HepG2 (cell line): ENCODE data around the gene MEF2A. TPM values are rescaled to one million over a fixed set of nuclear protein-coding genes. Genes with fewer than 3 reads are reported as not detected.

Source experiments
- FOXK1 ChIP-seq: sonication (generic); formaldehyde crosslinking; IDR thresholded peaks from 2 replicates; pipeline ENCODE4 v1.4.0; 2020; ENCODE audit warnings: low read depth, missing genetic modification reagents, borderline replicate concordance
- HDAC6 ChIP-seq: fragments of 200-600 bp; sonication (generic); IDR thresholded peaks from 2 replicates; pipeline ENCODE4 v1.7.0; 2017; ENCODE audit warnings: mild to moderate bottlenecking, antibody characterized with exemption, low read length, low read depth
- NFYC ChIP-seq: IDR thresholded peaks from 2 replicates; pipeline ENCODE4 v1.6.1; 2016; ENCODE audit warnings: missing genetic modification reagents, missing compliant biosample characterization
- REST ChIP-seq, 2 experiments: IDR thresholded peaks; 2 replicates each; pipeline ENCODE4 v1.6.1; 2011 to 2012; ENCODE audit warnings: low read length in 2 of 2, borderline replicate concordance in 1 of 2, low read depth in 1 of 2, mild to moderate bottlenecking in 1 of 2, moderate library complexity in 1 of 2
- RNF2 ChIP-seq: fragments of 450-650 bp; conservative IDR thresholded peaks from 2 replicates; pipeline ENCODE4 v1.6.1; 2016; ENCODE audit warnings: low read depth
- SIN3B ChIP-seq: fragments of 150-350 bp; IDR thresholded peaks from 2 replicates; pipeline ENCODE4 v1.6.1; 2014; ENCODE audit warnings: low read length
- SMAD1 ChIP-seq: sonication (generic); formaldehyde crosslinking; IDR thresholded peaks from 2 replicates; pipeline ENCODE4 v1.4.0; 2020; ENCODE audit warnings: missing genetic modification reagents, low read depth, mild to moderate bottlenecking, borderline replicate concordance
- SMAD9 ChIP-seq: sonication (generic); formaldehyde crosslinking; IDR thresholded peaks from 2 replicates; pipeline ENCODE4 v1.5.1; 2020; ENCODE audit warnings: mild to moderate bottlenecking, missing genetic modification reagents
- SOX6 ChIP-seq, 2 experiments: fragments of 450-650 bp in 1 of 2; sonication (generic) in 1 of 2; formaldehyde crosslinking in 1 of 2; IDR thresholded peaks; 2 replicates each; pipeline versions ENCODE4 v1.4.0 to v1.6.1; 2017 to 2020; ENCODE audit warnings: antibody characterized with exemption in 1 of 2, mild to moderate bottlenecking in 1 of 2, missing genetic modification reagents in 1 of 2
- YEATS4 ChIP-seq: sonication (generic); formaldehyde crosslinking; IDR thresholded peaks from 2 replicates; pipeline ENCODE4 v1.4.0; 2020; ENCODE audit warnings: missing genetic modification reagents, borderline replicate concordance
- ZBED4 ChIP-seq: sonication (generic); formaldehyde crosslinking; IDR thresholded peaks from 2 replicates; pipeline ENCODE4 v1.4.0; 2020; ENCODE audit warnings: missing genetic modification reagents, borderline replicate concordance
- ZFP90 ChIP-seq: sonication (generic); formaldehyde crosslinking; IDR thresholded peaks from 2 replicates; pipeline ENCODE4 v1.8.0; 2022; ENCODE audit warnings: missing genetic modification reagents, mild to moderate bottlenecking, inconsistent platforms, borderline replicate concordance
- ZKSCAN1 ChIP-seq: fragments of 150-350 bp; IDR thresholded peaks from 2 replicates; pipeline ENCODE4 v1.6.1; 2014; ENCODE audit warnings: low read length
- ZKSCAN5 ChIP-seq: sonication (generic); formaldehyde crosslinking; IDR thresholded peaks from 2 replicates; pipeline ENCODE4 v1.5.1; 2020; ENCODE audit warnings: mild to moderate bottlenecking, missing genetic modification reagents
- ZNF598 ChIP-seq: sonication (generic); formaldehyde crosslinking; IDR thresholded peaks from 2 replicates; pipeline ENCODE4 v1.5.1; 2020; ENCODE audit warnings: mild to moderate bottlenecking, missing genetic modification reagents, borderline replicate concordance
- ZUFSP ChIP-seq: sonication (generic); formaldehyde crosslinking; IDR thresholded peaks from 2 replicates; pipeline ENCODE4 v1.9.0; 2021; ENCODE audit warnings: missing genetic modification reagents, mild to moderate bottlenecking, borderline replicate concordance
- polyA plus RNA-seq, 8 experiments: library from polyadenylated mRNA; depleted of rRNA in 3 of 8; stranded (reverse) in 7 of 8; unstranded in 1 of 8; fragments of >200 nt; fragmentation: Illumina TruSeq in 4 of 8; extraction: Trizol in 4 of 8; gene quantifications; 2 replicates each; pipeline versions ENCODE4 v1.2.1 to v1.2.3, GENCODE V29; 2011 to 2016; ENCODE audit warnings: low read depth in 4 of 8, missing spikeins in 1 of 8, mixed read lengths in 1 of 8; ENCODE audit not compliant: insufficient read depth in 1 of 8
- total RNA-seq, 5 experiments: library from RNA; depleted of rRNA; stranded (reverse); fragments of >200 nt; fragmentation: Illumina TruSeq; extraction: Trizol; gene quantifications; 2 replicates each; pipeline ENCODE4 v1.2.3, GENCODE V29; 2016; ENCODE audit warnings: low read depth in 1 of 5
- TF ChIP-seq, protein P1 (sequence below): sonication (generic); formaldehyde crosslinking; IDR thresholded peaks from 2 replicates; pipeline ENCODE4 v1.8.1; 2023; ENCODE audit warnings: mild to moderate bottlenecking, missing genetic modification reagents

MEF2A gene
- total and polyA plus RNA-seq, 2 of the 13 experiments (the other 11 are each of a cell fraction or from before 2014, with no cell fraction given) = 15.2 to 24.4 TPM

DNA sequence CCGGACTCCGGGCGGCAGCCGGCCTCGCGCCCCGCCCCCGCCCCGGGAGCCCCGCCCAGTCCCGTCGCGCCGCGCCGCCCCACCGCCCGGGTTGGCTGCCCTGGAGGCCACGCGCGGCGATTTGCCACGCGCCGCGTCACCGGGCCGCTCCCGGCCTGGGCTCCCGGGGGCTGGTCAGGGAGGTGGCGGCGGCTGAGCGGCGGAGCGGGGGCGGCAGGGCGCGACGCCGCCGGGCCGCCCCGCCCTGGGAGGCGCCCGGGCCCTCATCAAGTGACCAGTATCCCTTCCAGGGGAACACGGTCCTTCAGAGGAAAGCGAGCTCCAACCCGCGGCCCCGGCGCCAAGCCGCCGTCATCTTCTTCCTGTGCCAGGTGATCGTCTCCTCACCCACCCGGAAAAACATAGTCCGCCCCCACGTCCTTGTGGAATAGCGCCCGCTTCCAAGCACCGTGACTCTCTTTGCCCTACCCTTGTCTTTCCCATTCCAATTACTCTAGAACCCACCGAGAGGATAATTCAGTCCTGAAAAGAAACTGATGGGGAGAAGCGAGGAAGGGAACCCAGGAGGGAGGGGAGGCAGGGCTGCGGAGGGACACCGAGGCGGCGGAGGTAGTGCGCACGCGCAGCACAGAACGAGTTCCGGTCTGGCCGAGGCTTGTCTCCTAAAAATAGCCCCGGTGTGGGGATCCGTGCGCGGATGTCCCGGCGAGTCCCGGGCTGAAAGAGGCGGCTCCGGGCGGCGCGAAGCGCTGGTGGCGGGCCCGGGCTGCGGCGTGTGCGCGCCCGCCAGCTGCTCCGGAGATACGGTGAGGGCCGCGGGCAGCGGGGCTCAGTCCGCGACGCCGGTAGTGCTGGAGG, at the start of gene MEF2A (continued):
- no peak for TF ChIP-seq ZNF598 (CRISPR knock-in tag)
- TF ChIP-seq ZFP90 (CRISPR knock-in tag) = peak; percentile 75; the same call in 1 of the 2 replicates
- no peak for TF ChIP-seq SIN3B
- TF ChIP-seq RNF2 = peak; percentile 76
- no peak; a peak in 1 of 4 replicates for TF ChIP-seq REST (IDR thresholded peaks at IDR 0.05; ENCODE audit: borderline replicate concordance in 1 of 2, low read depth in 1 of 2, low read length in 2 of 2)
- TF ChIP-seq SMAD1 (CRISPR knock-in tag) = no peak
- TF ChIP-seq ZUFSP (CRISPR knock-in tag) = no peak
- no peak for TF ChIP-seq ZKSCAN1
- TF ChIP-seq, protein P1, sequence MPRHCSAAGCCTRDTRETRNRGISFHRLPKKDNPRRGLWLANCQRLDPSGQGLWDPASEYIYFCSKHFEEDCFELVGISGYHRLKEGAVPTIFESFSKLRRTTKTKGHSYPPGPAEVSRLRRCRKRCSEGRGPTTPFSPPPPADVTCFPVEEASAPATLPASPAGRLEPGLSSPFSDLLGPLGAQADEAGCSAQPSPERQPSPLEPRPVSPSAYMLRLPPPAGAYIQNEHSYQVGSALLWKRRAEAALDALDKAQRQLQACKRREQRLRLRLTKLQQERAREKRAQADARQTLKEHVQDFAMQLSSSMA = 0 out of 2 replicates have a peak, but pooled peaks have one; percentile 46
- no peak for TF ChIP-seq SOX6 (IDR thresholded peaks at IDR 0.05)
- TF ChIP-seq SOX6 (CRISPR knock-in tag; IDR thresholded peaks at IDR 0.05) = peak; percentile 35; the same call in 1 of the 2 replicates
- no peak for TF ChIP-seq SMAD9
- peak; percentile 62; the same call in 1 of the 2 replicates for TF ChIP-seq FOXK1 (CRISPR knock-in tag)
- peak; percentile 92 for TF ChIP-seq YEATS4
- TF ChIP-seq NFYC (CRISPR knock-in tag) = no peak
- TF ChIP-seq ZKSCAN5 (CRISPR knock-in tag) = no peak
- no peak for TF ChIP-seq ZBED4 (CRISPR knock-in tag)
- no peak for TF ChIP-seq HDAC6
